Chondrocyte (in vitro differentiated cells): ENCODE results near the gene LYRM4. TPM values are rescaled to one million over a fixed set of nuclear protein-coding genes. Genes with fewer than 3 reads are reported as not detected.
A peak's percentile ranks its signal among the peaks of the same experiment; 100 is the strongest.

Source experiments
- DNase-seq: peaks from one replicate; pipeline ENCODE4 v3.0.0; 2021; ENCODE audit warnings: mixed read lengths, low spot score
- H3K27ac Mint-ChIP-seq: one replicate; pipeline ENCODE4 v1.8.0; 2021; ENCODE audit warnings: mild to moderate bottlenecking, moderate library complexity, mixed read lengths; ENCODE audit not compliant: unreplicated experiment
- H3K27me3 Mint-ChIP-seq: 2 replicates; pipeline ENCODE4 v1.8.0; 2021; ENCODE audit warnings: low read depth, mixed read lengths
- H3K36me3 Mint-ChIP-seq: 2 replicates; pipeline ENCODE4 v1.8.0; 2021; ENCODE audit warnings: low read depth, mixed read lengths
- H3K4me1 Mint-ChIP-seq: 2 replicates; pipeline ENCODE4 v1.8.0; 2021; ENCODE audit warnings: low read depth, mild to moderate bottlenecking, mixed read lengths
- H3K4me3 Mint-ChIP-seq: one replicate; pipeline ENCODE4 v1.8.0; 2021; ENCODE audit warnings: mild to moderate bottlenecking, moderate library complexity, mixed read lengths; ENCODE audit not compliant: unreplicated experiment
- H3K9me3 Mint-ChIP-seq: 2 replicates; pipeline ENCODE4 v1.8.0; 2021; ENCODE audit warnings: low read depth, mixed read lengths
- CTCF ChIP-seq: fragments of 200-600 bp; sonication (generic); IDR thresholded peaks from 2 replicates; pipeline ENCODE4 v1.5.0; 2021; ENCODE audit warnings: antibody characterized with exemption, mild to moderate bottlenecking, moderate library complexity
- total RNA-seq: library from RNA; stranded (reverse); gene quantifications from 3 replicates; pipeline ENCODE4 v1.2.1, GENCODE V29; 2021

LYRM4 gene
- total RNA-seq, 1 donor from 2014 or later: 18.0 TPM

DNA sequence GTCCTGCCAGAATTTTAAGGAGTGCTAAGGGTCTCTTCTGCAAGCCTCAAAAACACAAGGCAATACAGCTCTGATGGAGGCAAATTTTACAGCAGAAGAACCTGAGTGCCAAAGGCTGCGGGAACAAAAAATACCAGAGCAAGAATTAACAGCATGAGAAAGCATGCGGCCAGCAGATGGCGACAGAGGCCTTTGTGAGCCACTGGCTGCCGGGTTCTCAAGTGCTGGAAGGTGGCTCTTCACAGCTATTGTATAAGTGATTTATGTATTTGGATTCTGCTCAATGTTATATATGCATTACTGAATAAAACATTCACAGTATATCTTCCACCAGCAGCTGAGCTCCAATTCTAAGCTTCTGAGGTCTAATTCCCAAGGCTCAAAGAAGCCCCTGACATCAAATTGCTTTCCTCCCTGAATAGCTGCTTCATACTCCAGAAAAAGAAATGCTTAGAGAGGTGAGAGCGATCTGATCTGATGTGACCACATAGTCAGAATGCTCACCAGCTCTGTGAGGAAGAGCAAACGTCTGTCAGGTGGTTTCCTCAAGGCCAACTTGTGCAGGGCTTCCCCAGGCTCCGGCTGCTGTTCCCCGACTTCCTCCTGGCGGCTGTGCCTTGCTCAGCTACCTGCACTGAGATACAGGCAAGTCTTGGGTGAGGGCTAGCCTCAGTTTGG, 117.0 kb downstream of the LYRM4 start:
- TF ChIP-seq CTCF: peak; percentile 98
- Mint-ChIP-seq H3K4me3 (no peak overlapping the region), H3K36me3 (no peaks in the 10 kb centered on the region), H3K27me3 (no peaks in the 10 kb centered on the region), H3K9me3 (no peaks in the 10 kb centered on the region), H3K4me1 (peaks cover 2% of the 10 kb centered on the region), H3K27ac (no peak overlapping the region)
- DNase-seq: no peak

- no peak for DNase-seq
- Mint-ChIP-seq H3K27ac (no peak overlapping the region), H3K4me3 (no peak overlapping the region), H3K36me3 (no peaks in the 10 kb centered on the region), H3K9me3 (no peaks in the 10 kb centered on the region), H3K27me3 (no peaks in the 10 kb centered on the region), H3K4me1 (peaks cover 2% of the 10 kb centered on the region)
- TF ChIP-seq CTCF: no peak
Observed at GRCh38 chr6:5142915-5143314, 117.8 kb downstream of the LYRM4 start.

DNA sequence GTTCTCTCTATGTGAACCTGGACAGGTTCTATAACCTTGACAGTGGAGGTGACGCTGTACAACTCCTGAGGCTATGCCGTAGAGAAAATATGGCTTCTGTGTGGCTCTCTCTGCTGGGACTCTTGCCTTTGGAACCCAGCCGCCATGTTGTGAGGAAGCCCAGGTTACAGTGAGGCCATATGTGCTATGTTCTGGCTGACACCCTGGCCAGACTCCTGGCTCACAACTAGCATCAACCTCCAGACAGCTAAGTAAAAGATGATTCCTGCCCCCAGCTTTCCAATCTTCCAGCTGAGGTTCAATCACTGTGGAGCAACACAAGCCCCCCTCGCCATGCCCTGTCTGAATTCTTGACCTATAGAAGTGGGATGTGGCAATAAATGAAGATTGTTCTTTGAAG, 118.6 kb downstream of the LYRM4 start:
- no peak for TF ChIP-seq CTCF
- H3K4me1 Mint-ChIP-seq: peaks cover 2% of the 10 kb centered on the region
- no peak overlapping the region for H3K4me3 Mint-ChIP-seq
- H3K36me3 Mint-ChIP-seq: no peaks in the 10 kb centered on the region
- DNase-seq: no peak
- H3K27me3 Mint-ChIP-seq: no peaks in the 10 kb centered on the region
- H3K27ac Mint-ChIP-seq: no peak overlapping the region
- H3K9me3 Mint-ChIP-seq: no peaks in the 10 kb centered on the region

GRCh38 chr6:5141046-5141445, 119.7 kb downstream of the LYRM4 start:
- Mint-ChIP-seq H3K36me3 (no peaks in the 10 kb centered on the region), H3K4me1 (peaks cover 2% of the 10 kb centered on the region), H3K27ac (no peak overlapping the region), H3K4me3 (no peak overlapping the region), H3K27me3 (no peaks in the 10 kb centered on the region), H3K9me3 (no peaks in the 10 kb centered on the region)
- no peak for TF ChIP-seq CTCF
- no peak for DNase-seq

GRCh38 chr6:5139828-5140771, 120.7 kb downstream of the LYRM4 start:
- Mint-ChIP-seq H3K27me3 (no peaks in the 10 kb centered on the region), H3K27ac (no peak overlapping the region), H3K36me3 (no peaks in the 10 kb centered on the region), H3K4me3 (no peak overlapping the region), H3K9me3 (no peaks in the 10 kb centered on the region), H3K4me1 (peaks cover 2% of the 10 kb centered on the region)
- DNase-seq: no peak
- no peak for TF ChIP-seq CTCF
